ENCODE measurements around the gene POMP.

Gene POMP

GRCh38 chr13:28699246-28699645, 40.3 kb downstream of the POMP start:
- H3K4me3 ChIP-seq (ENCODE audit: low read depth, low read length): no peak overlapping the region
- TF ChIP-seq CTCF (IDR thresholded peaks at IDR 0.05; ENCODE audit: low read depth, low read length): no peak

GRCh38 chr13:28704282-28704681, 45.4 kb downstream of the POMP start:
- no peak overlapping the region for H3K4me3 ChIP-seq (ENCODE audit: low read depth, low read length)
- no peak for TF ChIP-seq CTCF (IDR thresholded peaks at IDR 0.05; ENCODE audit: low read depth, low read length)

- no peak for TF ChIP-seq CTCF (IDR thresholded peaks at IDR 0.05; ENCODE audit: low read depth, low read length)
- no peak overlapping the region for H3K4me3 ChIP-seq (ENCODE audit: low read depth, low read length)
These were observed 46.0 kb downstream of the POMP start for GRCh38 chr13:28704919-28705318.

GRCh38 chr13:28705461-28706083, 46.6 kb downstream of the POMP start:
- no peak for TF ChIP-seq CTCF (IDR thresholded peaks at IDR 0.05; ENCODE audit: low read depth, low read length)
- H3K4me3 ChIP-seq (ENCODE audit: low read depth, low read length): no peak overlapping the region

GRCh38 chr13:28707629-28708427, 48.9 kb downstream of the POMP start:
- H3K4me3 ChIP-seq (ENCODE audit: low read depth, low read length): no peak overlapping the region

GRCh38 chr13:28710161-28710560, 51.2 kb downstream of the POMP start:
- no peak overlapping the region for H3K4me3 ChIP-seq (ENCODE audit: low read depth, low read length)
- TF ChIP-seq CTCF (IDR thresholded peaks at IDR 0.05; ENCODE audit: low read depth, low read length): no peak

More at GRCh38 chr13:28707629-28708427, 48.9 kb downstream of the POMP start:
- no peak for TF ChIP-seq CTCF (IDR thresholded peaks at IDR 0.05; ENCODE audit: low read depth, low read length)

GRCh38 chr13:28714651-28715050, 55.7 kb downstream of the POMP start:
- H3K4me3 ChIP-seq (ENCODE audit: low read depth, low read length): no peak overlapping the region
- no peak for TF ChIP-seq CTCF (IDR thresholded peaks at IDR 0.05; ENCODE audit: low read depth, low read length)
